Aorta (tissue), 5 donors: ENCODE results near the gene NFKBIZ. TPM values are rescaled to one million over a fixed set of nuclear protein-coding genes. Genes with fewer than 3 reads are reported as not detected.
"Not testable (repeated sequence)": the region's sequence is repeated elsewhere in the genome, so short reads cannot be mapped to it uniquely, and the experiment has no call there.

Experiments used
- ATAC-seq: fragments of 200-7000 bp; cut with Tn5 transposase; one replicate; pipeline ENCODE4 v1.9.1; 2022; ENCODE audit warnings: moderate library complexity; ENCODE audit not compliant: low FRiP score
- DNase-seq, 2 donors: peaks; one replicate each; pipeline ENCODE4 v3.0.0-alpha.2; 2020
- H3K27ac ChIP-seq, 2 donors: one replicate each; pipeline ENCODE4 v1.5.1; 2013; ENCODE audit warnings: low read length in 2 of 2, mild to moderate bottlenecking in 2 of 2, moderate library complexity in 2 of 2, control low read depth in 1 of 2, inconsistent platforms in 1 of 2, low read depth in 1 of 2
- H3K27me3 ChIP-seq, 2 donors: one replicate each; pipeline ENCODE4 v1.6.1; 2013; ENCODE audit warnings: control low read depth in 1 of 2, low read length in 1 of 2, mild to moderate bottlenecking in 1 of 2, moderate library complexity in 1 of 2; ENCODE audit not compliant: insufficient read depth in 2 of 2, control insufficient read depth in 1 of 2
- H3K36me3 ChIP-seq, 2 donors: one replicate each; pipeline ENCODE4 v1.6.1; 2013; ENCODE audit warnings: control low read depth in 1 of 2, low read length in 1 of 2, mild to moderate bottlenecking in 1 of 2; ENCODE audit not compliant: insufficient read depth in 2 of 2, control insufficient read depth in 1 of 2
- H3K4me1 ChIP-seq, 2 donors: one replicate each; pipeline ENCODE4 v1.6.1; 2013; ENCODE audit warnings: low read length in 2 of 2, control low read depth in 1 of 2, mild to moderate bottlenecking in 1 of 2, moderate library complexity in 1 of 2; ENCODE audit not compliant: insufficient read depth in 2 of 2, control insufficient read depth in 1 of 2
- H3K4me3 ChIP-seq, 2 donors: one replicate each; pipeline ENCODE4 v1.5.1; 2013; ENCODE audit warnings: low read length in 2 of 2, control low read depth in 1 of 2, mild to moderate bottlenecking in 1 of 2
- H3K9me3 ChIP-seq: one replicate; pipeline ENCODE4 v1.6.1; 2013; ENCODE audit warnings: mild to moderate bottlenecking, low read length; ENCODE audit not compliant: control insufficient read depth
- WGBS, 2 donors: extraction: QIAGEN DNeasy Blood & Tissue Kit; methylation state at CpG; one replicate each; pipeline ENCODE4 v1.1.7; 2013; 5-methylcytosine and 5-hydroxymethylcytosine counted together
- intact Hi-C, 2 donors: fragments of 100-400 bp; cut with DNase I; formaldehyde crosslinking; loops; one replicate each; pipeline versions ENCODE4 v1.14.2 to v1.15.0; 2022
- polyA plus RNA-seq, 2 donors: library from polyadenylated mRNA; stranded (reverse); fragments of 200-250 nt; gene quantifications; one replicate each; pipeline ENCODE4 v1.2.3, GENCODE V29; 2013
- total RNA-seq, 2 donors: library from RNA; stranded (reverse); fragmentation: NEBNext Ultra II Directional; extraction: Animal tissue kit (Norgen Biotek cat#: 25700); gene quantifications; one replicate each; pipeline ENCODE4 v1.2.1, GENCODE V29; 2021
- donor health status: healthy with polysubstance abuse.
- donor health status: Bipolar disorder and iron deficiency.
- donor health status: DM: no; HTN: no; CAD: no.
- donor health status: DM: no; HTN: no; CAD: no.
- donor health status: DM: yes; HTN: yes; CAD: no.

The NFKBIZ gene
- total and polyA plus RNA-seq, 4 donors, result 6.5 to 198 (median 87.3) TPM

DNA sequence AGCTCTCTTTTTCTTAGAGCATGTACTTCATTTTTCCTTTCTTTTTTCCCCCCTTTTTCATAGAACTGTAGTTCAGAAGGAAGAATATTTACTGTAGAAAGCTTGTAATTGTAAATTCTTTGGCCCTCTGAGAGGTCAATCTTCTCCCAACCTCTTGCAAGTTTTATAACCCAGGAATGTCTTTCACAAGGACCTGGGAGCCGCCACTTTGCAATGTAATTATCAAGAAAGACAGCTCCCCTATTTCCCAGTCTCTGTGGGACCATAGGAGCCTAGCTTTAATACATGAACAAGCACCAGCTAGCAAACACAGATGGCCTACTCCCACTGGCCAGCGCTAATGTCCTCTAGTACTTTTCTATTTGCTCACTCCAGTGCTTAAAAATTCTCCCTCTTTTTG lies 51.4 kb downstream of the NFKBIZ start:
- ATAC-seq (no peak), DNase-seq (no peak)
- H3K4me1 ChIP-seq, result no peaks in the 10 kb centered on the region
- intact Hi-C loops, result no loop called here
- no peak overlapping the region for H3K27ac ChIP-seq
- H3K4me3 ChIP-seq, result no peak overlapping the region
- 91 to 97% methylated on average over 2 of the region's 2 CpGs for WGBS, 2 donors
- H3K9me3 ChIP-seq, result no peaks in the 10 kb centered on the region
- H3K36me3 ChIP-seq, result no peaks in the 10 kb centered on the region
- no peaks in the 10 kb centered on the region for H3K27me3 ChIP-seq

DNA sequence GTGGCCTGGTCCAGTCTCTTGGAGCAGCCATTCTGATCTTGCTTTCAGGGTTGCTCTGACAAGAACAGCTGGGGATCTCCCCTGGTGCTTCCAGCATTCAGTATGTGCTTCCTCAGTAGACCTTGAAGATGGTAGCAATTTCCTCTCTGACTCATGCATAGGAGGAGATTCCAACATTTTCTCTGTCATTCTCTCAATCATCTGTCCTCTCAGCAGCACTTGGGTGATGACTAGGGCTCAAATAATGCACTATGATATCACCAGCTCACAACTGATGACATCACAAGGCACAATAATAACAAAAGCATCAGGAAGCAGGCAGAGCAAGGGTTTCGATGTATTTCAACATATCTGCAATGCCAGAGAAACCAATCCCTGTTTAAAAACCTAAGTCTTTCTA lies 52.7 kb downstream of the NFKBIZ start:
- no peak for DNase-seq
- no peaks in the 10 kb centered on the region for H3K36me3 ChIP-seq
- 81 to 86% methylated on average over 1 of the region's 1 CpG for WGBS, 2 donors
- no peaks in the 10 kb centered on the region for H3K27me3 ChIP-seq
- H3K9me3 ChIP-seq, result no peaks in the 10 kb centered on the region
- H3K4me3 ChIP-seq, result no peak overlapping the region
- H3K27ac ChIP-seq, result no peak overlapping the region
- no peak for ATAC-seq
- no peaks in the 10 kb centered on the region for H3K4me1 ChIP-seq
- intact Hi-C loops, result no loop called here

DNA sequence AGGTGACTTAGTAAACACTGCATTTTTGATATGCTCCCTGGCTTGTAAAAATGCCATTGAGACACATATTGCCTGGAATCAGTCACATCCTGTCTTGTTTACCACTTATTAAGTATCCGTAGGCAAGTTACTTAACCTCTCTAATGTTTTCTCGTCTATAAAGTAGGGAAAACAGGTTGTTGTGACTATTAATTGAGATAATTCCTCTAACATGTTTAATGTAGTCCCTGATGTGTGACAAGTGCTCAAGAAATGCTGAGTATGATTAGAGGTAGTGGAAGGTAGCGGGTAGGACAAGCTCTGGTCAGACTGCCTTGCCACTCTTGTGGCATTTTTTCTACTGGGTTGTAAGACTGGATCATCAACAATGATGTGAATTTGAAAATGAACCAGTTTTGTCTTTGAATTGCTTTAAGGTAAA lies 54.1 kb downstream of the NFKBIZ start:
- no peaks in the 10 kb centered on the region for H3K9me3 ChIP-seq
- no peak for ATAC-seq
- no peaks in the 10 kb centered on the region for H3K27me3 ChIP-seq
- 92 to 94% methylated on average over 3 of the region's 3 CpGs for WGBS, 2 donors
- no peak overlapping the region for H3K4me3 ChIP-seq
- no peak for DNase-seq
- no peak overlapping the region for H3K27ac ChIP-seq
- H3K36me3 ChIP-seq, result no peaks in the 10 kb centered on the region
- no peaks in the 10 kb centered on the region for H3K4me1 ChIP-seq
- intact Hi-C loops, result no loop called here

GRCh38 chr3:101905573-101905972 lies 56.3 kb downstream of the NFKBIZ start:
- DNase-seq, H3K27ac ChIP-seq, ATAC-seq, H3K36me3 ChIP-seq, H3K4me1 ChIP-seq, H3K4me3 ChIP-seq, H3K9me3 ChIP-seq, intact Hi-C loops, H3K27me3 ChIP-seq: not testable (repeated sequence)
- 82 to 97% methylated on average over 1 of the region's 1 CpG for WGBS, 2 donors

Other genes starting within 250 kb of the NFKBIZ start
- 10 to 100 TPM; 15.3 to 18.5 TPM for gene ZBTB11, start 172.4 kb upstream of the NFKBIZ start, total RNA-seq
- 1 to 10 TPM; 3.3 to 5.7 TPM for gene ZBTB11, start 172.4 kb upstream of the NFKBIZ start, polyA plus RNA-seq
- 100 to 1,000 TPM; 752 to 765 TPM for gene RPL24, start 162.8 kb upstream of the NFKBIZ start, total RNA-seq
- 1,000 to 10,000 TPM; 1,955 to 4,322 TPM for gene RPL24, start 162.8 kb upstream of the NFKBIZ start, polyA plus RNA-seq
- gene CEP97, start 124.9 kb upstream of the NFKBIZ start, total RNA-seq, result 10 to 100 TPM in 1 of 2 donors, 1 to 10 TPM in 1; 9.0 to 11.9 TPM
- 1 to 10 TPM; 1.6 to 2.4 TPM for gene CEP97, start 124.9 kb upstream of the NFKBIZ start, polyA plus RNA-seq
- gene NXPE3, start 70.3 kb upstream of the NFKBIZ start, total RNA-seq, result 10 to 100 TPM; 26.2 to 27.2 TPM
- 10 to 100 TPM in 1 of 2 donors, 1 to 10 TPM in 1; 6.4 to 10.1 TPM for gene NXPE3, start 70.3 kb upstream of the NFKBIZ start, polyA plus RNA-seq